ENCODE data around the gene NFATC2.

DNA sequence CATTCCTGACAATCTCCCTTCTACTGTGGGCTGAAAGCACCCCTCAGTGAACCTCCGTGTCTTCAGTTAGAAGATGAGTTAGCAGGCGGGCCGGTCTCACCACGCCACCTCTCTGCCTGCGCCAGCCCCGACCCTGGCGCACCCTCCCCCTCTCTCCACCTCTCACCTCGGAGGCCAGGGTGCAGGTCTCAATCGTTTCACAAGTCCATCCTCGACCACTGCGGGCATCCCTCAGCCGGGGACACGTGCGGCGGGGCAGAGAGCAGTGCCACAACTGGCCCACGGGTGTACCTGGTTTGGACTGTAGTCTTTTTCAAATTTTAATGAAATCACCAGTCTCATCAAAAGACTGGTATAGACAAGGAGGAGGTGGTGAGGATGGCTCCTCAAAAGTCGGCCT is 34.4 kb downstream of the NFATC2 start:
- TF ChIP-seq PPARA (CRISPR knock-in tag; IDR thresholded peaks at IDR 0.05; ENCODE audit: borderline replicate concordance) (no peak), RARB (CRISPR knock-in tag; IDR thresholded peaks at IDR 0.05) (no peak), ZFP30 (CRISPR knock-in tag; IDR thresholded peaks at IDR 0.05) (no peak)
- TF ChIP-seq, protein P1, sequence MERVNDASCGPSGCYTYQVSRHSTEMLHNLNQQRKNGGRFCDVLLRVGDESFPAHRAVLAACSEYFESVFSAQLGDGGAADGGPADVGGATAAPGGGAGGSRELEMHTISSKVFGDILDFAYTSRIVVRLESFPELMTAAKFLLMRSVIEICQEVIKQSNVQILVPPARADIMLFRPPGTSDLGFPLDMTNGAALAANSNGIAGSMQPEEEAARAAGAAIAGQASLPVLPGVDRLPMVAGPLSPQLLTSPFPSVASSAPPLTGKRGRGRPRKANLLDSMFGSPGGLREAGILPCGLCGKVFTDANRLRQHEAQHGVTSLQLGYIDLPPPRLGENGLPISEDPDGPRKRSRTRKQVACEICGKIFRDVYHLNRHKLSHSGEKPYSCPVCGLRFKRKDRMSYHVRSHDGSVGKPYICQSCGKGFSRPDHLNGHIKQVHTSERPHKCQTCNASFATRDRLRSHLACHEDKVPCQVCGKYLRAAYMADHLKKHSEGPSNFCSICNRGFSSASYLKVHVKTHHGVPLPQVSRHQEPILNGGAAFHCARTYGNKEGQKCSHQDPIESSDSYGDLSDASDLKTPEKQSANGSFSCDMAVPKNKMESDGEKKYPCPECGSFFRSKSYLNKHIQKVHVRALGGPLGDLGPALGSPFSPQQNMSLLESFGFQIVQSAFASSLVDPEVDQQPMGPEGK (CRISPR knock-in tag; IDR thresholded peaks at IDR 0.05; ENCODE audit: borderline replicate concordance), result no peak
- TF ChIP-seq, protein P2, sequence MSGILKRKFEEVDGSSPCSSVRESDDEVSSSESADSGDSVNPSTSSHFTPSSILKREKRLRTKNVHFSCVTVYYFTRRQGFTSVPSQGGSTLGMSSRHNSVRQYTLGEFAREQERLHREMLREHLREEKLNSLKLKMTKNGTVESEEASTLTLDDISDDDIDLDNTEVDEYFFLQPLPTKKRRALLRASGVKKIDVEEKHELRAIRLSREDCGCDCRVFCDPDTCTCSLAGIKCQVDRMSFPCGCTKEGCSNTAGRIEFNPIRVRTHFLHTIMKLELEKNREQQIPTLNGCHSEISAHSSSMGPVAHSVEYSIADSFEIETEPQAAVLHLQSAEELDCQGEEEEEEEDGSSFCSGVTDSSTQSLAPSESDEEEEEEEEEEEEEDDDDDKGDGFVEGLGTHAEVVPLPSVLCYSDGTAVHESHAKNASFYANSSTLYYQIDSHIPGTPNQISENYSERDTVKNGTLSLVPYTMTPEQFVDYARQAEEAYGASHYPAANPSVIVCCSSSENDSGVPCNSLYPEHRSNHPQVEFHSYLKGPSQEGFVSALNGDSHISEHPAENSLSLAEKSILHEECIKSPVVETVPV (CRISPR knock-in tag; IDR thresholded peaks at IDR 0.05), result no peak
- TF ChIP-seq, protein P3, sequence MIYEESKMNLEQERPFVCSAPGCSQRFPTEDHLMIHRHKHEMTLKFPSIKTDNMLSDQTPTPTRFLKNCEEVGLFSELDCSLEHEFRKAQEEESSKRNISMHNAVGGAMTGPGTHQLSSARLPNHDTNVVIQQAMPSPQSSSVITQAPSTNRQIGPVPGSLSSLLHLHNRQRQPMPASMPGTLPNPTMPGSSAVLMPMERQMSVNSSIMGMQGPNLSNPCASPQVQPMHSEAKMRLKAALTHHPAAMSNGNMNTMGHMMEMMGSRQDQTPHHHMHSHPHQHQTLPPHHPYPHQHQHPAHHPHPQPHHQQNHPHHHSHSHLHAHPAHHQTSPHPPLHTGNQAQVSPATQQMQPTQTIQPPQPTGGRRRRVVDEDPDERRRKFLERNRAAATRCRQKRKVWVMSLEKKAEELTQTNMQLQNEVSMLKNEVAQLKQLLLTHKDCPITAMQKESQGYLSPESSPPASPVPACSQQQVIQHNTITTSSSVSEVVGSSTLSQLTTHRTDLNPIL (CRISPR knock-in tag; IDR thresholded peaks at IDR 0.05; ENCODE audit: low read depth), result no peak
